Hepatocyte (in vitro differentiated cells): ENCODE measurements around the gene FHOD3. TPM values are rescaled to one million over a fixed set of nuclear protein-coding genes. Genes with fewer than 3 reads are reported as not detected.

Experiments
- DNase-seq: peaks from one replicate; pipeline ENCODE4 v3.0.0-alpha.2; 2016; ENCODE audit warnings: low spot score
- H2AFZ ChIP-seq: fragments of 200-600 bp; sonication (generic); 2 replicates; pipeline ENCODE4 v1.6.0; 2016; ENCODE audit warnings: antibody characterized with exemption, mild to moderate bottlenecking
- H3K27ac ChIP-seq: fragments of 200-600 bp; sonication (generic); 2 replicates; pipeline ENCODE4 v1.5.1; 2016; ENCODE audit warnings: mild to moderate bottlenecking
- H3K27me3 ChIP-seq: fragments of 200-600 bp; sonication (generic); 2 replicates; pipeline ENCODE4 v1.6.1; 2016
- H3K36me3 ChIP-seq: fragments of 200-600 bp; sonication (generic); replicated peaks from 2 replicates; pipeline ENCODE4 v1.5.1; 2016; ENCODE audit warnings: low read depth; ENCODE audit not compliant: insufficient read depth
- H3K4me1 ChIP-seq: fragments of 200-600 bp; sonication (generic); 2 replicates; pipeline ENCODE4 v1.5.1; 2016; ENCODE audit warnings: mild to moderate bottlenecking, moderate library complexity; ENCODE audit not compliant: insufficient read depth
- H3K4me2 ChIP-seq: fragments of 200-600 bp; sonication (generic); 2 replicates; pipeline ENCODE4 v1.6.0; 2016
- H3K4me3 ChIP-seq: fragments of 200-600 bp; sonication (generic); 2 replicates; pipeline ENCODE4 v1.5.1; 2016; ENCODE audit warnings: mild to moderate bottlenecking
- H3K79me2 ChIP-seq: fragments of 200-600 bp; sonication (generic); 2 replicates; pipeline ENCODE4 v1.6.0; 2017; ENCODE audit warnings: mild to moderate bottlenecking
- H3K9me2 ChIP-seq: fragments of 200-600 bp; sonication (generic); replicated peaks from 2 replicates; pipeline ENCODE4 v1.6.0; 2017; ENCODE audit warnings: mild to moderate bottlenecking; ENCODE audit not compliant: insufficient read depth
- H3K9me3 ChIP-seq: fragments of 200-600 bp; sonication (generic); 2 replicates; pipeline ENCODE4 v1.5.1; 2016; ENCODE audit warnings: low read depth, mild to moderate bottlenecking
- H4K20me1 ChIP-seq: fragments of 200-600 bp; sonication (generic); 2 replicates; pipeline ENCODE4 v1.6.0; 2016; ENCODE audit warnings: mild to moderate bottlenecking; ENCODE audit not compliant: insufficient read depth, poor library complexity, severe bottlenecking
- CTCF ChIP-seq: fragments of 200-600 bp; sonication (generic); IDR thresholded peaks from 2 replicates; pipeline ENCODE4 v1.5.1; 2016; ENCODE audit warnings: antibody characterized with exemption, mild to moderate bottlenecking; ENCODE audit not compliant: poor library complexity
- EZH2 ChIP-seq: fragments of 200-600 bp; sonication (generic); IDR thresholded peaks from 2 replicates; pipeline ENCODE4 v1.6.1; 2016; ENCODE audit warnings: antibody characterized with exemption, mild to moderate bottlenecking, borderline replicate concordance
- EZH2phosphoT487 ChIP-seq: fragments of 200-600 bp; sonication (generic); IDR thresholded peaks from one replicate; pipeline ENCODE4 v1.6.1; 2018; ENCODE audit warnings: antibody characterized with exemption, mild to moderate bottlenecking, low read depth, moderate library complexity; ENCODE audit not compliant: unreplicated experiment, severe bottlenecking
- WGBS: methylation state at CpG from one replicate; pipeline ENCODE4 v1.1.6; 2016; ENCODE audit warnings: low lambda C conversion rate; ENCODE audit errors: missing lambda C conversion rate; 5-methylcytosine and 5-hydroxymethylcytosine counted together
- polyA plus RNA-seq: library from polyadenylated mRNA; unstranded; fragments of >200 nt; fragmentation: Nextera tagmentation; extraction: Ambion mirVana; gene quantifications from 2 replicates; pipeline ENCODE4 v1.2.1, GENCODE V29; 2016
- total RNA-seq: library from RNA; depleted of rRNA; stranded (reverse); fragments of >200 nt; gene quantifications from 2 replicates; pipeline ENCODE4 v1.2.3, GENCODE V29; 2014

The FHOD3 gene
- total and polyA plus RNA-seq, 2 experiments from 2014 or later, result 1.7 to 2.7 TPM

- Histone ChIP-seq H3K27ac (no peak overlapping the region), H3K79me2 (no peaks in the 10 kb centered on the region), H3K9me3 (no peaks in the 10 kb centered on the region), H3K27me3 (no peaks in the 10 kb centered on the region), H4K20me1 (no peaks in the 10 kb centered on the region), H3K9me2 (no peaks in the 10 kb centered on the region), H3K4me3 (no peak overlapping the region), H3K4me1 (no peaks in the 10 kb centered on the region), H3K36me3 (no peaks in the 10 kb centered on the region), H2AFZ (no peak overlapping the region), H3K4me2 (no peak overlapping the region)
- TF ChIP-seq EZH2phosphoT487 (no peak), CTCF (no peak), EZH2 (no peak)
- DNase-seq, result no peak
Measured at GRCh38 chr18:36680042-36680441, 382.5 kb downstream of the FHOD3 start.

GRCh38 chr18:36685580-36685979 lies 388.1 kb downstream of the FHOD3 start:
- DNase-seq, result no peak
- Histone ChIP-seq H3K27ac (no peak overlapping the region), H3K9me2 (no peaks in the 10 kb centered on the region), H3K4me1 (peaks cover 4% of the 10 kb centered on the region), H3K79me2 (no peaks in the 10 kb centered on the region), H3K4me2 (no peak overlapping the region), H3K9me3 (no peaks in the 10 kb centered on the region), H3K27me3 (no peaks in the 10 kb centered on the region), H2AFZ (no peak overlapping the region), H4K20me1 (no peaks in the 10 kb centered on the region), H3K4me3 (no peak overlapping the region), H3K36me3 (no peaks in the 10 kb centered on the region)
- 86% methylated on average over 2 of the region's 2 CpGs for WGBS
- TF ChIP-seq EZH2 (no peak), EZH2phosphoT487 (no peak), CTCF (no peak)

- no peaks in the 10 kb centered on the region for H3K9me3 ChIP-seq
- no peaks in the 10 kb centered on the region for H3K36me3 ChIP-seq
- H2AFZ ChIP-seq, result no peak overlapping the region
- H3K4me2 ChIP-seq, result no peak overlapping the region
- TF ChIP-seq EZH2phosphoT487 (no peak), CTCF (peak; percentile 76), EZH2 (no peak)
- H4K20me1 ChIP-seq, result no peaks in the 10 kb centered on the region
- 66% methylated on average over 3 of the region's 3 CpGs for WGBS
- H3K4me3 ChIP-seq, result no peak overlapping the region
- peaks cover 11% of the 10 kb centered on the region for H3K4me1 ChIP-seq
- no peak overlapping the region for H3K27ac ChIP-seq
- no peaks in the 10 kb centered on the region for H3K27me3 ChIP-seq
- no peaks in the 10 kb centered on the region for H3K79me2 ChIP-seq
- no peaks in the 10 kb centered on the region for H3K9me2 ChIP-seq
- DNase-seq, result peak; percentile 82
Measured at GRCh38 chr18:36688020-36688965, 390.8 kb downstream of the FHOD3 start.
